HG03378 (cell line): ENCODE results near the gene LY6G6C.
"Not testable (repeated sequence)": the region's sequence is repeated elsewhere in the genome, so short reads cannot be mapped to it uniquely, and the experiment has no call there.

Source experiments
- ATAC-seq: cut with Tn5 transposase; IDR thresholded peaks from one replicate; pipeline ENCODE4 v1.9.1; 2021; ENCODE audit warnings: mild to moderate bottlenecking, moderate library complexity; ENCODE audit not compliant: unreplicated experiment

Gene LY6G6C

DNA sequence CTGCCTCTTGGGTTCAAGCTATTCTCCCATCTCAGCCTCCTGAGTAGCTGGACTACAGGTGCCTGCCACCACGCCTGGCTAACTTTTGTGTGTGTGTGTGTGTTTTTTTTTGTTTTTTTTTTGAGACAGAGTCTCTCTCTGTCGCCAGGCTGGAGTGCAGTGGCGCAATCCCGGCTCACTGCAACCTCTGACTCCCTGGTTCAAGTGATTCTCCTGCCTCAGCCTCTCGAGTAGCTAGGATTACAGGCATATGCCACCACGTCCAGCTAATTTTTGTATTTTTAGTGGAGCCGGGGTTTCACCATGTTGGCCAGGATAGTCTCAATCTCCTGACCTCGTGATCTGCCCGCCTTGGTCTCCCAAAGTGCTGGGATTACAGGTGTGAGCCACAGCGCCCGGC is 12.4 kb downstream of the LY6G6C start:
- not testable (repeated sequence) for ATAC-seq

DNA sequence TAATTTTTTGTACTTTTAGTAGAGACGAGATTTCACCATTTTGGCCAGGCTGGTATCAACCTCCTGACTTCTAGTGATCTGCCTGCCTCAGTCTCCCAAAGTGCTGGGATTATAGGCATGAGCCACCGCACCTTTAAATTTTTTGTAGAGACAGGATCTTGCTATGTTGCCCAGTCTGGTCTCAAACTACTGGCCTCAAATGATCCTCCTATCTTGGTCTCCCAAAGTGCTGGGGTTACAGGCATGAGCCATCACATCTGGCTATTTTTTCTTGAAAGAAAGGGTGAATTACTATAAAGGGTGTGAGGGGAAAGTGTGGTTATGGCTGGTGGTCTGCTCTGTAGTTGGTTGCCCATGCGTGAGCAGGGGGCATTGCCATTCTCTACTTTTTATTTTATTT is 13.3 kb downstream of the LY6G6C start:
- ATAC-seq = no peak

DNA sequence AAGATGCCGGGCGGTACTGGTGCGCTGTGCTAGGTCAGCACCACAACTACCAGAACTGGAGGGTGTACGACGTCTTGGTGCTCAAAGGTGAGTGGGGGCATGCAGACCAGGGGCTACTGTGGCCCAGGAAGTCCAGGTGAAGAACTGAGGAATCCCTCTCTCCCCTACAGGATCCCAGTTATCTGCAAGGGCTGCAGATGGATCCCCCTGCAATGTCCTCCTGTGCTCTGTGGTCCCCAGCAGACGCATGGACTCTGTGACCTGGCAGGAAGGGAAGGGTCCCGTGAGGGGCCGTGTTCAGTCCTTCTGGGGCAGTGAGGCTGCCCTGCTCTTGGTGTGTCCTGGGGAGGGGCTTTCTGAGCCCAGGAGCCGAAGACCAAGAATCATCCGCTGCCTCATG is 13.8 kb downstream of the LY6G6C start:
- no peak for ATAC-seq

DNA sequence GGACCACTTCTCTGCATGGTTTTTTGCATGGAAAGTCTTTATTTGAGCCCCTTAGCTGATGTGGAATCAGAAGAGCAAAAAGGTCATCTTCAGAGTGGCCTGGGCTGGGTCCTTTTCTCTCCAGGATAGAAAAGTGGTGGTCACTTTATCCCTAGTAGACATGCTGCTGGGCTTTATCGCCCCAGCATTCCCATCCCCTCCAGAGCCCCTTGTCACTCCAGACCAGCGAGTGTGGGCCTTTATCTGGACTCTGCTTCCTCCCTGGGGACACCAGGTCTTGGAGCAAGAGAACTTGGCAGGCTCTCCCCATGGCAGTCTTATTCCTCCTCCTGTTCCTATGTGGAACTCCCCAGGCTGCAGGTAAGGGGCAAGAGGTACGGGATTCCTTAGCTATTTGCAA is 14.9 kb downstream of the LY6G6C start, which contains the start of gene LY6G6F:
Gene LY6G6F (plus strand): TSS at position 268 of the 400 bp plus-strand sequence. CDS start 41 bp downstream, at position 309.
- ATAC-seq = no peak

DNA sequence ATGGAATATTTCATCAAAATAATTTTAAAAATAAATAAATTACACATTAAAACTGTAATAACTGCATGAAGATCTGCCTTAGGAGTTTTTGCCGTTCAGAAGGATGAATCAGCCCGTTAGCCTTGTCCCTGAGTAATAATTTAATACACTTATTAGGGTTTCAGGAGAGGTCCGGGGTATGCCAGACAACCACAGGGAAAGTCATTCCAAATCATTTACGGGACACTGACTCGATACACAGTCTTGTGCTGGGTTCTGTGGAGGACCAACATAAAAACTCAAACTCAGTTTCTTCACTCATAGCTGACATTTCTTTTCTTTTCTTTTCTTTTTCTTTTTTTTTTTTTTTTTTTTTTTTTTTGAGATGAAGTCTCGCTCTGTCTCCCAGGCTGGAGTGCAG is 15.6 kb downstream of the LY6G6C start:
- no peak for ATAC-seq

DNA sequence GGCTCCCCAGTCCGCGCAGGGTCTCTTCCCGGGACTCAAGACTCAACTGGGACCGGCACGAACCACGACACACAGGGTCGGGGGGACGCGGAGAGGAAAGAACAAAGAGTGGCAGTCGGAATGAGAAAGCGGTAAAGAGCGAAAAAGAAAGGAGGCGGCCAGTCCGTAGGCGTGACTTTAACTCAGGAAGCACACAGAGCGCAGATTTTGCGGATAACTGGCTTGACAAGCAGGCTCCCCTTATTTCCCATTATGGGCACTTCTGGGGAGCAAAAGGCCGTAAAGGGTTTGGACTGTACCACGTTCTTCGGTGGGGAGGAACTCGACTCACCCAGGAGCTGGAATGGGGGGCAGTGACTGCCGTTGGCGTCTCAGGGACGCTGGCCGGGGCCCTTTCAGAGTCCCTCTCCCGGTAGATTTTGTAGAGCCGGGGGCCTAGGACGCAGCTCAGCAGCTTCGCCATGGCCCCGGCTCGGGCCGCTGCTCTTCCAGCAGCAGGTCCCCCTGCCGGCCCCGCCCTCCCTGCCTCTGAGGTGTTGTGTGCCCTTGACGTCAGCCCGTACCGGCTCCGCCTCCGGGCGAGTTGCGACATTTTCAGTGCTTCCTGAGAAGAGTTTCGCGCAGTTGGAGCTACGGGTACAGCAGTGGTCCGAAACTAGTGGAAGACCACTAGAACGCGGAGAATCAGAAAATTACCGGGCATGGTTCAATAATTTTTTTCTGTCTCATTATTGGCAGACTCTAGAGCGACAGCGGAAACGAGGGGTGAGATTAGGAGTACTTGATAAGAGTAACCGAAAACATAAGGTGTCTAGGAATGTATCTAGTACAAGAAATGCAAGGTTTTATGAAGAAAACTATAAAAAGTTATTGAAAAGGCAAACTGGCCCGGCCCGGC is 18.5 kb downstream of the LY6G6C start, which contains the start of gene ABHD16A:
Gene ABHD16A (minus strand): TSS at position 506 of the 898 bp plus-strand sequence. CDS start 43 bp downstream, at position 463.
- ATAC-seq = peak; percentile 80

DNA sequence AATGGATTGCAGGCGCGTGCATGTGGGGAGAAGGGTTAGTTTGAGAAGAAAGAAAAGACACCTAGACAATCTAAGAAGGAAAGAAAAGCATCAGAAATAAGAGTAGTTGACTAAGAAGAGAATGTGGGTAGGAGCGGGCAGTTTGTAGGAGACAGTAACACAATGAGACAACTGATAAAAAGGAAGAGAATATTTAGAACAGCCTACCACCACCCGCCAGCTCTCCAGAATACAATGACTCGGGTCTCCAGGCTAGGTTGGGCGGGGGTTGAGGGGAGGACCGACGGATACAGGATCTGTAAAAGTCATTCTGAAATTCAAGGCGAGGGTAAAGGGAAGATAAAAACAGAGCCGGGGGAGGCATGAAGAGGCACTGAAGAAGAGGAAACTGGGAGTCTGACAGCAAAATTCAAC is 19.1 kb downstream of the LY6G6C start:
- no peak for ATAC-seq

DNA sequence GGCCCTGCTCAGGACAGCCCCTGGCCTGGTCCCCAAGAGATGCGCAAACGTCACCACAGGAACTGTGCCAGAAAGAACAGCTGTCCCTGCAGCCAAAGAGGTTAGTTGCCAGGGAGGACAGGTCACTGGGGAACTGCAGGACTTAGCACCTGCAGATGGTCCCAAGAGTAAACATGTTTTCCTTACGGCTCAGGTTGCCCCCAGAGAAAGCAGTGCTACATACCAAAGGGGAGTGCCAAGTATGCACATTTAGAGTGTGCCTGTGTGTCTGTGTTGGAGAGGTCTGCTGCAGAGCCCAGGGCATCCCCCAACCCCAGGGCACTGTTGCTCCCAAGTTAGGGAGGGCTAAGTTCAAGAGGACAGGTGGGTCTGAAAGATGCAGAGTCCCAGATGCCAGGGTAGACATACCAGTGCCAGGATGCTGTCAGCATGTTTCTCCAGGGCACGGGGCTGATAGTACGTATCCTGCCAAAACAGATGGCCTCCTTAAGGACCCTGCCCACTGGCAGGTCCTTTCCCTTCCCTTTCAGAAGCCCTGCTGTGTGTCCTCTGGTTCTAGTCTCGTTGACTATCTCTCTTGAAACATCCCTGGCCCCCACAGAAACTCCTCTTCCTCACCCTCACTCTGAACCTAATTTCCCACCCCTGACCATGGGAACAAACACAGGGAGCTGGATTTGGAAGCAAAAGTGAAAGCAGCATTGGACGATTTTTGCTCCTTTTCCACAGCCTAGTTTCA is 19.7 kb downstream of the LY6G6C start:
- no peak for ATAC-seq

DNA sequence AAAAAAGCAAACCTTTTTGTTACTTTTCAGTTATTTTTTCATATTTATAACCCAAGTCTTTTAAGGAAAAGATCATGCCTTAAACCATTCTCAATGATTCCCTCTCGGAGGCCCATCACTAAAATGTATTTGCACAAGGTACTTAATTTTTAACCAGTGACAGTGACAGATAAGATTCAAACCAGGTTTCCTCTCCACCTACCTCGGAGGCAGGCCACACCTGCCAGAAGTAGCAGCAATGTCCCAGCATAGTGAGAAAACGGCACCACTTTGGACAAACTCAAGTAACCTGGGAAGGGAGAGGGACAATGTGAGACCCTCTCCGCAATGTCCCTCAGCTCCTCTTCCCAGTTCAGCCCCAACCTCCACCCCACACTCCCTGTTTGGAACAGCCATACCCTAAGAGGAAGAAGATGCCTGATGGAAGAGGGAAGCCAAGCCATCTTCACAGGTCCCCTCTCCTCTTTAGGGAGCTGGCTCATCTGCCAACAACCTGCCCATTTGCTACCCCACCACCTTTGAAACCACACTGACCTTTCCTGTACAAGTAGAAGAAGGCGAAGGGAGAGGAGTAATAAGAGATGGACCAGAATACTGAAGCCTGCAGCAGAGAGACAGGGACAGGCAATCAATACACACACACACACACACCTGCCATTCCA is 20.7 kb downstream of the LY6G6C start:
- ATAC-seq = no peak

DNA sequence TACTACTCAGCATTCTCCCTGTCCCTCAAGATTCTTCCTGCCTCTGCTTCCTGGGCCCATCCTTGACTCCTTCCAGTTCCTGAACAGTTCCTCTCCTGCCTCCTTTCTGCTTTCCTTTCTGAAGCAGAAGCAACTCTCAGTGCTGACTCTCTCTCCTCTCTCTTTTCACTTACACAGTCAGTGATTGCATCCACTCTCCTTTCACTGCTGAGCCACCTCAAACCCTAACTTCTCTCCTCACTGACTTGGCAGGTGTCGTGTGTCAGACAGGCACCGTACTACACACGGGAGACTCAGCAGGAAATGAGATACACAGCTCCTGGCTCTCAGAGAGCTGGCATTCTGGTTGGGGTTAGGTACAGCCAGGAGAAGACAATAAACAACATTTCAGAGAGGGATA is 24.0 kb downstream of the LY6G6C start:
- no peak for ATAC-seq

DNA sequence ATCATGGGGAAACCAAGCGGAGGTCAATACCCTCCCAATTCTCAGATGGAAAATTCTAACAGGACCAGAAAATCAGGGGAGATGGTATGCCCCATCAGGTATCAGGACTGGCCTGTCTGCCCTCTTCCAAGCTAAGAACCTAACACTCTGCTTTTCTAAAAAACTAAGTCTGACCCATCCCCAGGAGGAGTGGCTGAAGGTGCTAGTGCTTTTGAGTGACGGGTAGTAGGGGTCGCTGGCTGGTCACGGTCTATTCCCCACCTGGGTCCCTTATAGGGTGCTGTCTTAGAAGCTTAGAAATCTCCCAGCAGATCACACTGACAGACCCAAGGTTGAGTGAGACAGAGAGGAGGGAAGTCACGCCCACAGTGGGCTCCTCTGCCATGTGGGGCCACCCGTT is 28.0 kb downstream of the LY6G6C start:
- no peak for ATAC-seq

DNA sequence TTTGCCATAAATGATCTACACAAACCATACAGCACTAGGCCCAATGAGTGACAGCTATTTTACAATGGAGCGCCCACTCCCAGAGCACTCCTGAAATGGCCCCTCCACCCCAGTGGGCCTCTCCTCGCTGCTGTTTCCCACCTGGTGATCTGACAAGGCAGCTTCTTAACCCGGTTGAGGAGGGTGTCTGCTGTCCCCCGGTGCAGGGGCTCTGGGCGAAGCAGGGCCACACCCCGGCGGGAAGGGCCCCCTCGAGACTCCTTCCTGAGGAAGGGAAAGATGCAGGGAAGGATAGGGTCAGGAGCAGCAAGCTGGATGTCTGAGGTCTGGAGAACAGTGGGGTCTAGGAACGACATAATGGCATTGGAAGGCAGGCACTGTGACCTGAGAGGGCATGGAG is 28.7 kb downstream of the LY6G6C start:
- ATAC-seq = no peak

DNA sequence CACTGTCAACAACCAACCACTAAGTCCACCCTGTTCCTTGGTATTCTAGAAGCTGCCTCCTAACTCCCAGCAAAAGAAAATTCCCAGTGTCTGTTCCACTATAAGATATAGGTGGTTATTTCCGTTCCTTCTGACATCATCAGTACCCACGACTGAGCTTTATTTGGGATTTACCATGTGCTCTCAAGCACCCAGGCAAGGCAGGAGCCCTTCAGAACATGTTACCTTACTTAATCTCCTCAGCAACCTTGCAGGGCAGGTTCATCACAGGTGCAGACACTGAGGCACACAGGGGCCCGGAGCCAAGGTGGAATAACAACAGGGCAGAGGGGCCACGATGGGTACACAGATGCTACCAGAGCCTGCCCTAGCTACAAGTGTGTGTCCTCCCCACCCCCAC is 29.2 kb downstream of the LY6G6C start:
- ATAC-seq = no peak

DNA sequence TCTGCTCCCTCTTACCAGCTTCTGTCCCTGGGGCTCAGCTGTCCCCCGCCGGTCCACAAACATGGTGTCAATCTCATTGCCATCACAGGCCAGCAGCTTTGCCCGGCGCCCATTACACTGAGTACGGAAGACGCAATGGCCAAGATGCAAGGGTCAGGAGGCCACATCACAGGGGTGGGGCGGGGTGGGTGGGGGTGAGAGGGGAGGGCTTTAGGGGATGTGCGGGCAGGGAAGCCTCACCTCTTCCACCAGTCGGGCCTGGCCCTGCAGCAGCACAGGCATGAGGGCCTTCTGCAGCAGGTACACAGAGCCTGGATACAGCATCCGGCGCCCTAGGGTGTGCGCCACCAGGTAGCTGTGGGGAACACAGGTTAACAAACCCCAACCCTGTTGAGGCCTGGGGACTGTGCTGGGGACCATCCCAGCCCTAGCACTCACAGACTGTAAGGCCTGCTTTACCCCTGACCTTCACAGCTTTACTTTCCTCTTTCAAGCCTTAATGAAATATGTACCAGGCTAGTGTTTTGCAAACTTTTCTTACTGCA is 29.9 kb downstream of the LY6G6C start:
- ATAC-seq = no peak

DNA sequence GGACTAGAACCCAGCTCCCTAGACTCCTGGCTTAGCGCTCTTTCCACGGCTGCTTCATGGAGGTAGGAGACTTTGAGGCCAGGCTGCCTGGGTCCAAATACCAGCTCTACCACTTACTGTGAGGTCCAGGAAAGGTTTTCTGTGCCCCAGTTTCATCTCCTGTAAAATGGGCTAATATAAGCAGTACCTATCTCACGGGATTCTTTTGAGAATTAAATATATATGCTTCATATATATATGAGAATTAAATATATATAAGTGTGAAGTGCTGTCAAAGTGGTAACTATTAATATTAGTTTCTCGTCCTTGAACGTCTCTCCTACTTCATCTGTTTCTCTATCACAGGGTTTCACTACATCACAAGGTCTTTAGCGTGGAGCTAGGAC is 30.5 kb downstream of the LY6G6C start:
- no peak for ATAC-seq

DNA sequence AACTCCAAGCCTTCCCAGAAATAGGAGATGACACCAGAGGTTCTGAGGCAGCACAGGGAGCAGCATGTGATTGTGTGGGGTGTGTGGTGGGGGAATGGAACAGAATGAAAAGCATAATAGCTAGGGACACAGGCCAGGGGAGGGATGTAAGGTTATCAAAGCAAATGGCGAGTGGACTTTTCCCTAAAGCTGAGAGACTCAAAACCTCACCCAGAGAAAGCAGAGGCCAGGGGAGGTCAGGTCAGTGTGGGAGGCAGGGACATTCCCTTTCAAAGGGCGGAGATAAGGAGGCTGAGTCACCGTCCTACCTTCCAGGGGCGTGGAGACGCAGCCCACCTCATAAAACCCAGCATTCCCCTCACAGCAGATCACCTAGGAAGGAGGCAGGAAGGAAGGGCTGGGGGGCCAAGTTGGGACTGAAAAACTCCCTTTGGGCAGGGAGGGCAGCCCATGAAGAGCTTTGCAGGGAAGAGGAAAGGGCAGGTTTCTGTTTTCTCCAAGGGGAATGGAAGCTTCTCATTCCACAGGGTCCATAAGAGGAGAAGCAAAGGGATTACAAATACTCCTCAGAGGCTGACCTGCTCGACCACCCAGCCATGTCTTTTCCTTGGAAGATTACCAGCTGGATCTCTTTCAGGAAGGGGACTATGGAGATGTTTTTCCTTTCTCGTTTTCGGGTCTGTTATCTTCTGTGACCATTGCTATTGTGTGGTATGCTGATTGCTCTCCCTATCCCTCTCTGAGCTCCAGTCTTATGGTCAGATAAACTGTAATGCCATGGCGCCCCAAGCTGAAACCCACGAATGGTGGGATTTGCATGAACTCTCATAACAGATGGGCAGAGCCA is 31.1 kb downstream of the LY6G6C start:
- ATAC-seq = no peak

DNA sequence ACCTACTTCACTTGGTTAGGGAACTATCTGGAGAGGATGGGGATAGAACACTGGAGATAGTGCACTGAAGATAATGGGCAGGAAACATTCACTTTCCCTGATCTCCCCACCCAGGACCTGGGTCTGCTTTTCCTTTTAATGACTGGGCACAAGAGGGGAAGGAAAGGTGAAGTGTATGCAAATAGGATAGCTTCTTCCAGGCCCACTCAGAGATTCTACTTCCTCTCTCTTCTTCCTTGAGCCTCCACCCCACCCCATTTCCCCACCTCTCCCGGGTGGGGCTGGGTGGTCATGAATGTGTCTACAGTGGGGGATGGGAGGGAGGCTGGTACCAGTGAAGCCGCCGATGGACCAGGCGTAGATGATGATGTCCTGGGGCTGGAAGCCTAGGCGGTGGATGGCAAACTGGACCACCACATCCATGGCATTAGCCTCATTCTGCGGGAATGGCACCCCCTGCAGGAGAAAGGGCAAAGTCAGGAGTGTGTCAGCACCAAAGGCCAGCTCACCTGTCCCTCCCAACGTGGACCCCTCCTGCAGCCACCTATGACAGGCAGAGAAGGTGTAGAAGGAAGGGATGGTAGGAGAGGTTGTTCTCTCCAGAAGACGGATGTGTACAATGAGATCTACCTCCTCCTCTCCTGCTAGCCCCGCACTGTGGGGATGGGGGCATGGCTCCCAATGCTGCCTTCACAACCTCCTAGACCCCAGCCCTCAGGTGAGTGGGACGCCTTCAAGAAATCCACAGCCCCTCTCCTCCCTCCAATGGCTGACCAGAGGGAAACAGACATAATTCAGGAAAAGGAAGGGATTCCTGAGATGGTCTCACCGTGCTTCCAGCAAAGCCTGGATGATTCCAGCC is 32.1 kb downstream of the LY6G6C start:
- ATAC-seq = no peak

DNA sequence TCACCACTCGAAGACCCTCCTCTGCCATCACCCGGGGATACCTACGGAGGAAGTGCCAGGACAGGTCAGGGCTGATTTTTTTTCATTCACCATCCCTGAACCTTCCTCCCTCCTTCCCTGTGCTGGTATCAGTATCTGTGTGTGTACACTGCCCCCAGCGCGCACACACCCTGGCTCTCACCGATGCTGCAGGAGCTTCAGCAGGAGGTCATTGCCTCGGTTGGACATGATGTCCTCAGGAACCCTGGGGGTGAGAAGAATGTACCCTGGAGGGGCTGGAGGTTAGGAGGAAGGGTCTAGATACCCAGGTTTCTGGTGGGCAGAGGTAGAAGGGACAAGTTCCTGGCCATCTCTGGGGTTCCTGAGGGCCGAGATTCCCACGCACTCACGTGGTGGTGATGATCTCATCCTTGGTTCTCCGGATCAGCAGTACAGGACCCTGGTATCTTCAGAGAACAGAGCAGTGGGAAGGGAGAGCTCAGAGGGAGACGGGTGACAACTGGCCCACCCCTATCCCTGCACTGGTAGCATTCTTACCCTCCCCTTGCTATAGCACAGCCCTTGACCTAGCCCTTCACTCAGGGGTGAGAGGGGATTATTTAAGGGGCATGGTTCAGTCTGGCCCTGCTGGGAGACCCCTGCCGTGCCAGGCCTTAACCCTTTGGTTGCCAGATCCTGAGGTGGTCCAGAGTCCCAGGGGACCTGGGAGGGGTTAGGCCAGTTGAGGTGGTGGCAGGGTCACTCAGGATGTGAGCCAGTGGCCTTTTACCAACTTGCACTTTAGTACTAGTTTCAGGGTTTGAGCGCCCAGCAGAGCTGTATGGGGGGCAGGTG is 33.5 kb downstream of the LY6G6C start:
- ATAC-seq = no peak
